ENCODE data around the gene NUDT8.

NUDT8 gene

DNA sequence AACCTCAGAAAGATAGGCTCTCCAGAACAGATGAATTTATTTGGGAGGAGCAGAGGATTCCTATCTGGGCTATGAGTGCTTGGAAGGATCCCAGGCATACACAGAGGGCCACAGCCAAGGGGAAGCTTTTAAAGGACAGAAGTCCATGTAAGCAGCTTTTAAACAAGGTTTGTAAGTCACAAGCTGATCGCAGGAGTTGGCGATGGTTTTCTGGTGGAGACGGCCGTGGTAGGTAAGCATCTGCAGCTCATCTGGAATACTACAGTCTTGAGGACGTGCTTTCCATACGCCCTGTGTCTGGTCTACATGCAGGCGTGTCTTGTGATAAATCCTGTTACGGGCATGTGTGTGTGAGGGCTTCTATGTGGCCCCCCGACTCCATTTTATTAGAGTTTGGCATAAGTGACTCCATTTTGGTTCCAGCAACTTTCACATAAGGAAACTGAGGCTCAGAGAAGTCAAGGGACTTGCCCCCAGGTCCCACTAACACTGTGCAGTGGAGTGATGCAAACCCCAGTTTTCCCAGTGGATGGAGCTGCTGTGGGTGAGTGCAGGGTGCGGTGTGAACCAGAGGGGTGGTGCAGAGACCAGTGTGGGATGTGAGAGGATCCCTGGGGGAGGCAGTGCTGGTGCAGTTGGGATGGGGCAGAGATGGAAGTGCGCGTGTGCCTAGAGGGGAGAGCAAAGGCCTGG, 32.6 kb upstream of the NUDT8 start:
- in situ Hi-C loops (cut with HindIII; ENCODE audit: low sequenced_read_pairs): loop anchor here (5.0 kb wide), 1 partner anchor 60 kb away; no protein-coding TSS in a partner anchor

DNA sequence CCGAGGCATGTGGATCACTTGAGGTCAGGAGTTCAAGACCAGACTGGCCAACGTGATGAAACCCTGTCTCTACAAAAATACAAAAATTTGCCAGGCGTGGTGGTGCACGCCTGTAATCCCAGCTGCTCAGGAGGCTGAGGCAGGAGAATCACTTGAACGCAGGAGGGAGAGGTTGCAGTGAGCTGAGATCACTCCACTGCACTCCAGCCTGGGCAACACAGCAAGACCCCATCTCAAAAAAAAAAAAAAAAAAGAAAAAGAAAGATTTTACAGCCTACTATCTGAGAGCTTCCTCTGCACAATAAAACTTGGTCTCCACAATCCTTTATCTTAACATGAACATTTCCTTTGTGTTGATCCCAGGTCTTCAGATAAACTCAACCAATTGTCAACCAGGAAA, 31.0 kb upstream of the NUDT8 start:
- in situ Hi-C loops (cut with HindIII; ENCODE audit: low sequenced_read_pairs): loop anchor here (5.0 kb wide), 1 partner anchor 58 kb away; no protein-coding TSS in a partner anchor

DNA sequence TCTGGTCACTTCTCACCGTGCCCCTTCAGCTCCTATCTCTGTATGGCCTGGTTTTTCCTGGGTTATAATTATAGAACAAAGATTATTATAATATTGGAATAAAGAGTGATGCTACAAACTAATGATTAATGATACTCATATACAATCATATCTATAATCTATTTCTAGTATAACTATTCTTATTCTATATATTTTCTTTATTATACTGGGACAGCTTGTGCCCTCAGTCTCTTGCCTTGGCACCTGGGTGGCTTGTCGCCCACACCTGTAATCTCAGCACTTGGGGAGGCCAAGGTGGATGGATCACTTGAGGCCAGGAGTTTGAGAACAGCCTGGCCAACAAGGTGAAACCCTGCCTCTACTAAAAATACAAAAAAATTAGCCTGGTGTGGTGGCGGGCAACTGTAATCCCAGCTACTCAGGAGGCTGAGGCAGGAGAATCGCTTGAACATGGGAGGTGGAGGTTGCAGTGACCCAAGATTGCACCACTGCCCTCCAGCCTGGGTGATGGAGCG, 30.0 kb upstream of the NUDT8 start:
- in situ Hi-C loops (cut with HindIII; ENCODE audit: low sequenced_read_pairs): loop anchor here (5.0 kb wide), 1 partner anchor 57 kb away; no protein-coding TSS in a partner anchor

DNA sequence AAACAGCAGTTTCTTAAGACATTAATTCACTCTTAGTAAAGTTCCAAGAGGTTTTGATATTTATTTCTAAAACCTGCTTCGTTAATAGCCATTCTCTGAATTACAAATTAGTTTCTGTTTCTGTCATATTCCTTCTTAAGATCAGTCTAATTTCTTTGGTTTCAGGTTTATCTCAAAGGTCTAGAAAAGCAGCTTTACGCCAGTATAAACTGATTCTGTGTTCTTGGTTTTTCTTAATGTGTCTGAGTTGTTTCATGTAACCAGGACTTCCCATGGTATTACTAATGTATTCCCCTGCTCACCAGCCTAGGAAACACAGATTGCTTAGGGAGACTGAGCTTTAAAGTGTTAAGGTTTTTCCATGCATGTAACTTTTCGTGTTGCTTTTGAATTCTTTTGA, 27.6 kb upstream of the NUDT8 start:
- in situ Hi-C loops (cut with HindIII; ENCODE audit: low sequenced_read_pairs): no loop called here

DNA sequence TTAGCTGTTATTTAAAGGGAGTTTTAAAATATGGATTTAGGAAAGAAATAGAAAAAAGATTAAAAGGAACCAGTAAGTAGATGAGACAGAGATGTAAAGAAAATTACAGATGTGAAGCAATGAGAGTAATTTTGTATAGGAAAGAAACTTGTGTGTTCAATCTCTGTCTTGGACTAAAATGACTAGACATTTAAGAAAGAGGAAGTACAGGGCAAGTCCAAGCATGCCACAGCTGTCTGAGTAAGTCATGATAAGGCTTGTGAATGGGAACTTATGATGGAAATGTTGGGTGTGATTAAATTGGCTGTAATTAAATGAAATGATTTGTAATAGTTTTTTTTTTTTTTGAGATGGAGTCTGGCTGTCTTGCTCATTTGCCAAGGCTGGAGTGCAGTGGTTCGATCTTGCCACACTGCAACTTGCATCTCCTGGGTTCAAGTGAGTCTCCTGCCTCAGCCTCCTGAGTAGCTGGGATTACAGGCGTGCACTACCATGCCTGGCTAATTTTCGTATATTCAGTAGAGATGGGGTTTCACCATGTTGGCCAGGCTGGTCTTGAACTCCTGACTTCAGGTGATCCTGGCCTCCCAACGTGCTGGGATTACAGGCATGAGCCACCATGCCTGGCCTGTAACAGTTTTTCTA, 26.7 kb upstream of the NUDT8 start:
- in situ Hi-C loops (cut with HindIII; ENCODE audit: low sequenced_read_pairs): no loop called here

DNA sequence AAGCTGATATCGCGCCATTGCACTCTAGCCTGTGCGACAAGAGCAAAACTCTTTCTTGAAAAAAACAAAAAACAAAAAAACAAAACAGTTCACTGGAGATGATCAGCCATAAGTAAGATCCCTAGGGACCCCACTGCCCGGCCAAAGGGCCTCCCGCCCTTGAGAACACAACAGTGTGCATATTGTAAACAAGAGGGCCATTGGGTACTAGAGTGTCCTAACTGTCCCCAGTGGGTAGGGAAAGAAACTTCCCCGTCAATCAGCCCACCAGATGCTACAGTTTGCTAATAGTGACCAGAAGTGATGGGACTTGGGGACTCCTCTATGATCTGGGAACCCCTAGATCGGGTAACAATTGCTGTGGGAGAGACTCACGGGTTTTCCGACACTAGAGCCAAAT, 24.5 kb upstream of the NUDT8 start:
- in situ Hi-C loops (cut with HindIII; ENCODE audit: low sequenced_read_pairs): no loop called here

DNA sequence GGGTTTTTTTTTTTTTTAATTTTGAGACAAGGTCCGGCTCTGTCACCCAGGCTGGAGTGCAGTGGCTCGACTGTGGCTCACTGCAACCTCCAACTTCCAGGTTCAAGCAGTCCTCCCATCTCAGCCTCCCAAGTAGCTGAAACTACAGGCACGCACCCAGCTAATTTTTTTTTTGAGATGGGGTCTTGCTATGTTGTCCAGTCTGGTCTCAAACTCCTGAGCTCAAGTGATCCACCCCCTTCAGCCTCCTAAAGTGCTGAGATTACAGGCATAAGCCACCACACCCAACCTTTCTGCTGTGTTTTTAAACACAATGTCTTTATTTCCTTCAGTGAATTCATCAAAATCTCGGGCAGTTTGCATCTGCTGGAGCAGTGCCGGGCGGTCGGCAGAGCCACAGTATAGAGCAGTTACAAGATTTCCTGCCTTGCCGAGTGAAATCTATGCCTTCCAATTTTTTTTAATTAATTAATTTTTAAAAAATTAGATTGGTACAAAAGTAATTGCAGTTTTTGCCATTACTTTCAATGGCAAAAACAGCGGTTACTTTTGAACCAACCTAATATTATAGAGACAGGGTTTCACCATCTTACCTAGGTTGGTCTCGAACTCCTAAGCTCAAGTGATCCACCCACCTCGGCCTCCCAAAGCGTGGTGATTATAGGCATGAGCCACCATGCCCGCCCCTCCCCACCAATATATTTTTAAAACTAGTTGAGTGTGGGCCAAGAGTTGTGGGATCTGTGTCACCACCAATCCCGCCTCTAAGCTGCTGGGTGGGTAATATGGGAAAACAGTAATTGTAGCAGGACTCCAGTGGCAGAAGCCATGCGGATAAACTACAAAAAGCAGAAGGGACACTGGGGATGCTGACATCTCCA, 23.5 kb upstream of the NUDT8 start:
- in situ Hi-C loops (cut with HindIII; ENCODE audit: low sequenced_read_pairs): no loop called here

DNA sequence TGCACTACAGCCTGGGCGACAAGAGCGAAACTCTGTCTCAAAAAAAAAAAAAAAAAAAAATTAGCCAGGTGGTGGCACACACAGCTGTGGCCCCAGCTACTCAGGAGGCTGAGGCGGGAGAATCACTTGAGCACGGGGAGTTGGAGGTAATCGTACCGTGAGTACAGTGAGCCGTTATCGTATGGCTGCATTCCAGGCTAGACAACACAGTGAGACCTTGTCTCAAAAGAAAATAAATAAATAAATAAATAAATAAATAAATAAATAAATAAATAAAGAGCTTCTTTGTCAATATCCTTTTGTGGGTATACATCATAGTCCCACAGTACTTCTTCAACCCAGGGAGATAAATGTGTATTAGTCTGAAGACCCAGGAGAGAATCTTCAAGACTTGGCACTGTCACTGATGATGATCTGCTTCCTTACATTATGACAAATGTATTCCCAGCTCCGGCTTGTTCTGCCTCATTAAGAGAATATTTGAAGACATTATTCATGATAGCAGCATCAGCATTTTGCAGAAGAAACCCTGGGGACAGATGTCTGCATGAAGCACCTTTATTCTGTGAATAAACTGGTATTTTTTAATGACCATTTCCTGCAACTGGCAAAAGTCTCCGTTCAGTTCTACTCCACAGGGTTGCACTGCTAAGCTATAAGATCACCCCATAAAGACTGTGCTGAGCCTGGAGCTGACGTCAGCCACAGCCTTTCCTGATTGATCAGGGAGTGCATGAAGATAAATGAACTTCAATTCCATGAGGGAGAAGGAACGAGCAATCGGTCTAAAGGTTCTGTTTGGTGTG, 22.4 kb upstream of the NUDT8 start:
- in situ Hi-C loops (cut with HindIII; ENCODE audit: low sequenced_read_pairs): no loop called here

DNA sequence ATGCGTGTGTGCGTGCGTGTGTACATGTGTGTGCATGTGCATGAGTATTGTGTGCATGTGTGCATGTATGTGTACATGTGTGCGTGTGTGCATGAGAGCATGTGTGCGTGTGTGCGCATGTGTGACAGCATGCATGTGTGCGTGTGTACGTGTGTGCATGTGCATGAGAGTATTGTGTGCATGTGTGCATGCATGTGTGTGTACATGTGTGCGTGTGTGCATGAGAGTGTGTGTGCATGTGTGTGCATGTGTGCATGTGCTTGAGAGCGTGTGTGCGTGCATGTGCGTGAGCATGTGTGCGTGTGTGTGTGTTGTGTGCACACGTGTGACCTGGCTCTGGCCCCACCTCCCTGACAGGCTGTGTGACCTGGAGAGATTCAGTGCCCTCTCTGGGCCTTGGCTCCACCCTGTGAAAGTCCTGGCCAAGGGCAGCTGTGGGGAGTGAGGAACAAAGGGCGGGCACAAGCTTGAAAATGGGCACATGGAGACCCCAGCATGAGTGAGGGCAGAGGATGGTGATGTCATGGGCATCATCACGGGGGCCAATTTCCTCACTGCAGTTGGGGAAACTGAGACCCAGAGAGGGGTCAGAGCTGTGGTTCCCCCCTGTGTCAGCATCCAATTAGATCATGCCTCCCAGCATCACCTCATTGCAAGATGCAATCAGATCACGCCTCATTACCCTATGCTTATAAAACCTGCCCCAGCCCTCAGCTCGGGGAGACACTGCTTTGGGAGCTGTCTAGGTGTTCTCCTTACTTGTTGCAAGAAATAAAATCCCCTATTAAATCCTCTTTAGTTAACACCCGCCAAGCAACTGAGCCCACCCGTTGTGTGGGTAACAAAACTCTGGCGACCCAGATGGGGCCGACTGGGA, 20.1 kb upstream of the NUDT8 start:
- in situ Hi-C loops (cut with HindIII; ENCODE audit: low sequenced_read_pairs): no loop called here

DNA sequence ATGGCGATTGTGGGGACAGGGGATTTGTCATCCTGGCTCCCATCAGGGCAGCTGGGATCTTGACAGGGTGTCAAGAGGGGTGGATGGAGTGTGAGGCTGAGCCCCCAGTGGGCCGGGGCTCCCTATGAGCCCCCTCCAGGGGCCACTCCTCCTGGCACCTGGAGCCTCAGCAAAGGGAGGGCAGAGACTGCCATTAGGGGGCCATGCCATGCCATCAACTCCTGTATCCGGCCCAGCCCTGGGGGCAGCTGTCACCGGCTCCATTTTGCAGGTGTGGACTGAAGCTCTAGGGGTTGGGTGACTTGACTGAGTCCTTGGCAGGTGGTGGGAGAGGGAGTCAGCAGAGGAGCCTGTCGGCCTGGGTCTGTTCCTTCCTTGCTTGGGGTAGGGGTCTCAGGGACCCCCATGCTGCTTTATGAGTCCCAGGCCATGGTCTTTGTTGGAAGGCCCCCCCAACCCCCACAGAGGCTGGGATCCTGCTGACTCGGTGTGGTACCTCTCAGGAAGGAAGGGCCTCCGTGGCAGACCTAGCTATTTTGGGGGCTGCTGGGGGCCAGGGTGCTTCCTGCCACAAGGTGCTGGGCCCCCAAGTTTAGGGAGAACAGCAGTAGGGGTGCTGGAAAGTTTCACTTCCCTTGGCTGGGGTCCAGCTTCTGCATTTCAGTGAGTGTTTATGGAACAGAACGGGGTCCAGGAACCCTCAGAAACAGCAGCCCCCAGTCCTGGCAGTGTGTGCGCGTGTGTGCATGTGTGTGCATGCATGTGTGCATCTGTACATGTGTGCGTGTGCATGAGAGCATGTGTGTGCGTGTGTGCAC, 19.3 kb upstream of the NUDT8 start:
- in situ Hi-C loops (cut with HindIII; ENCODE audit: low sequenced_read_pairs): no loop called here

DNA sequence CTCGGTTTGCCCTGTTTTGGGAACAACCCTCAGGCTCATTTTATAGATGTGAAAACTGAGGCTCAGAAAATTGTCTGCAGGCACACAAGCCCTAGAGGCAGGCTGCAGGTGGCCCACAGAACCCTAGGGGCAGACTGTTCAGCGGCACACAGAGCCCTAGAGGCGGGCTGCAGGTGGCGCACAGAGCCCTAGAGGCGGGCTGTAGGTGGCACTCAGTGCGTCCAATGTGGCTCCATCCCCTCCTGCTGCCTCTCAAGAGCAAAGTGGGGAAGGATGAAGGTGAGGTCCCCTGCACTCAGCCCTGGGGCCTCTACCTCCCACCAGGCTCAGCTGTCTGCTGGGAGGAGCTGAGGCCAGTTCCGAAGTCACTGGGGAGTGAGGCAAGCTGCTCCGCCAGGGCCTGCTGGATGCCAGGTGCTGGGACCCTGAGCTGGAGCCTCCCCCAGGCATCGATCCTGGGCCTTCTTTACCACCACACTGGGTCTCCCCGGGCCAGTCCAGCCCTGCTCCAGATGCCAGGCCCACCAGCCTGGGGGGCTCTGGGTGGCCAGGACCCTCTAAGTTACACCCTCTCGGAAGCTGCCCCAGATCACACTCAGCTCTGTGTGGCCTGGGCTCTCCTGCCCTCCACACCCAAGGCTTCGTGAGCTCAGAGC, 18.5 kb upstream of the NUDT8 start:
- in situ Hi-C loops (cut with HindIII; ENCODE audit: low sequenced_read_pairs): no loop called here

DNA sequence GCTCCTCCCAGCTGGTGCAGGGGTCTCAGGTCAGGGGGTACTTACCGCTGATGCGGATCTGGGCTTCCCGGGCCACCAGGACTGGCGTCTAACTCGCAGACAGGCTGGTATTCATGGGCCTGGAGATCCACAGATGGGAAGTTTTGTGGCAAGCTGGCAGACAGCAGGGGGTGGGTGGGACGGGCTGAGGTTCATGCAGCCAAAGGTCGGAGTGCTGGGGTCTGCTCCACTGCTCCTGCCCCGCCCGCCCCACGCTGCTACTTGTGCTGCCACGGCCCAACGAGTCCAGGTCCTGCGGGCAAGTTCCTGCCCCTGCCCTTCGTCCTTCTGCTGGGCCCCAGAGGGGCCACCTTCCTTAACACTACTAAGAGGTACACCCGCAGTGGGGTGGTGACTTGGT, 17.7 kb upstream of the NUDT8 start:
- in situ Hi-C loops (cut with HindIII; ENCODE audit: low sequenced_read_pairs): no loop called here

DNA sequence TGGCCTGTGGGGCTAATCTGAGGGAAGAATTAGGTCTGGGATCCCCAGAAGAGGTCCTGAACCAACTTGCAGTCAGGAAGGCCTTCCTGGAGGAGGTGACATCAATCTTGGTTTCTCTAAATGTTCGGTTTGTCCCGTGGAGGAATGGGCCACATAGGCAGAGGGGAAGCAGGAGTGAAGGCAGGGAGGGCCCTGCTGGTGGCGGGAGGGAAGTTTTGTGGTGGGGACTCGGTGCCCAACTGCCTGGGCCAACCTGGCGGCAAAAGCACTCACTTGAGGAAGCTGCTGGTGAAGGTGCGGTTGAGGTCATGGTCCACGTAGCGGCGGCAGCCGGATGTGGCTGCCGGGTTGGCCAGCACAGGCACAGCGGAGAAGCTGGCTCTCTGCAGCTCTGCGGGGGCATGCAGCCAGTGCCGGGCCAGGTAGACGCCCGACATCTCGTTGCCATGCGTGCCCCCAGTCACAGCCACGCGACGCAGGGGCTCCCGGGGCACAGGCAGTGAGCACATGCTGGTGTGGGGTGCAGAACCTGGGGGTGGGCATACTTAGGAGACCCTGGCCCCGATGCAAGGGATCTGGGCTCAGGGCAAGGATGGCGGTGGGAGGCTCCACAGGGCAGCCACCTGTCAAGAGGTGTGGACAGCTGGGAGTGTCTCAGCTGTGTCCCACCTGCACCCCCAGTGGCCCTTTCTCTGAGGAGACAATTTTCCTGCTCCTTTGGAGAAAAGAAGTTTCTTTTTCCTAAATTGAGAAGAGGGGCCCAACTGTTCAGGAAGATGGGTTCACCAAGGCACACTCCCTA, 17.0 kb upstream of the NUDT8 start:
- in situ Hi-C loops (cut with HindIII; ENCODE audit: low sequenced_read_pairs): no loop called here

DNA sequence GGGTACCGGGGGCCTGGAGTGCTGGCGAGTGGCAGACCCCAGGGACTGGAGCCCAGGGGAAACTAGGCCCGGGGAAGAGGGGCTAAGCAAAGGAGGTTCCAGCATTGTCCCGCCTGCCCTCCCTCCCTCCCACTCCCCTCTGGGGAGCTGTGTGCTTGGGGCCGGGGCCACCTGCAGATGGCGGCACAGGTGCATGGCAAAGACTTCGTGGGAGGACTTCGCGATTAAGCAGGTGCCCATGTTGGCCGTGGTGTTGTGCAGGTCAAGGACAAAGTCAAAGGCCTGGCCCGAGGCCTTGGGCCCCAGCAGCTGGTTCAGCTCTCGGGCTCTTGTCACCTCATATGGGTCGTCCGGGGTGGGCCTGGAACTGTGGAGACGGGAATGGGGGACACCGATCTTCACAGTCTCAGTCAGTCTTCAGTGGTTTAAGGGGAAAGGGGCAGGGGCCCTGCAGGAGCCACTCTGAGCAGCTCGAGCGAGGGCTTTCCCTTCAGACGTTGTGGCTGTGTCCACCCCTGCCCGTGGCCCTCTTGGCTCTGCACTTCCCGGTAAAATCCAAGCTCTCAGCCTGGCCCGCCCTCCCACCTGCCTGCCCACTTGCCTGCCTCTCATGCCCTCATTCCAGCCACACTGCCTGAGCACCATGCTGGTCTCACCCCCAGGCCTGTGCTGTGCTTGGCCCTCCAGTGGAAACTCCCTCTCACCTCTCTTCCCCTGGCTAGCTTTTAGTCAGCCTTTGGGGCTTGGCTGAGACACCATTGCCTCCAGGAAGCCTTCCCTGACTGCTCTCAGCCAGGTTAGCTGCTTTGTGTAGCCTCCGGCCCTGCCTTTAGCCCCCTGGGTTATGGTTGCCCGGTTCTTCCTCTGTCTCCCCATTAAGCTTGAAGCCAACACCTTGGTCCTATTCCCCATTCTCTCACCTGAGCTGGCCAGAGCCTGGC, 16.1 kb upstream of the NUDT8 start:
- in situ Hi-C loops (cut with HindIII; ENCODE audit: low sequenced_read_pairs): no loop called here

DNA sequence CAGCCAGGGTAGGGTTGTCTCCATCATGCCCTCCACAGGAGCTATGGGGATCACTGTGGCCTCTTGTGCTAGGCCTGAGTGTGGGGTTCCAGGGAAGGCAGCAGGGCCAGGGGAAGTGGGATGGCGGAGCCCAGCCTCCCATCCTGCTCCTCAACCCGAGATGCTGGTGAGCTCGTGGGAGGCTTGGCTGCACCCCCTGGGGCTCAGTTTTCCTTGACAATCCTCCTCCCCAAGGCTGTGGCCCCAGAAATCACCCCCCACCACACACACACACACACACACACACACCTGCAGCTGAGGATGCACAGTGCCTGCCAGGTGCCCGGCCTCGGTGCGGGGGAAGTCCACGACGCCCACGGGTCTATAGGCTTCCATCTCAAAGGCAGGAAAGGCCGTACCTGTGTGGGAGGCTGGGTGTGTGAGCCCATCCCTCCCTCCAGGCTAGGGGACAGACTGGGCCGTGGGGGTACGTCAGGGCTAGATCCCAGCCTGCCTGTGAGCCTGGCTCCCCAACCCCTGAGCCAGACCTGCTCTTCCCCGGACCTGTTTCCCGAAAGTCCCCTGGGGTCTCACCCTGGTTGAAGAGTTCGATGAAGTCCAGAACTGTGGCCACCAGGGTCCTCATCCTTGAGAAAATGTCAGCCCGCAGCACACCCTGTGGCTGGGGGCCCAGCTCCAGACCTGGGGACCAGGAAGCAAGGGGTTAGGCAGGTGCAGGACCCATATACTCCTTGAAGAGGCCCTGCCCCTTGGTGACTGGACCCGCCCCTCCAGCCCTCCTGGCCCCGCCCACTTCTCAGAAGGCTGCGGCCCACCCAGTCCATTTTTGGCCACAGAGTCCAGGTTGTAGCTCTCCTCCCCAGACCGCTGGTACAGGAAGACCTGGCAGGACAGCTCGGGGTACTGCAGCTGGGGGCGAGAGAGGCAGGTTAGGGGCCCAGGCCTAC, 15.0 kb upstream of the NUDT8 start:
- in situ Hi-C loops (cut with HindIII; ENCODE audit: low sequenced_read_pairs): no loop called here

Data from endothelial cell of hepatic sinusoid (primary cell).